ENCODE measurements around the gene ENTHD1.

DNA sequence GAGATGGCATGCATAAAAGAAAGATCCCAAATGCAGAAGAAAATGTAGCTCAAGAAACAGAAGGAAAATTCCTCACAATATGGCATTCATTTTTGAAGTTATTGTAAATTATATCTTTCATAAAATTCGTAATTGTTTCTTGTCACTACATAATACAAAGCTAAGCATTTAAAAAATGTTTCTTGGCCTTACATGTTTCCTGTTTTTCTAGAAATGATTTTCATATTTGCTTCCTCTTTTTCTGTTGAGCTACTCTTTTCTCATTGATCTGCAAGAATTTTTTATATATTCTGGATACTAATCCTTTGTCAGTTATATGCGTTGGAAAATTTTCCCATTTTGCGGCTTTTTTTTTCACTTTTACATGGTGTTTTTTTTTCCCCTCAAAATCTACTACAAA lies 48.0 kb downstream of the ENTHD1 start:
- TF ChIP-seq, protein P1, sequence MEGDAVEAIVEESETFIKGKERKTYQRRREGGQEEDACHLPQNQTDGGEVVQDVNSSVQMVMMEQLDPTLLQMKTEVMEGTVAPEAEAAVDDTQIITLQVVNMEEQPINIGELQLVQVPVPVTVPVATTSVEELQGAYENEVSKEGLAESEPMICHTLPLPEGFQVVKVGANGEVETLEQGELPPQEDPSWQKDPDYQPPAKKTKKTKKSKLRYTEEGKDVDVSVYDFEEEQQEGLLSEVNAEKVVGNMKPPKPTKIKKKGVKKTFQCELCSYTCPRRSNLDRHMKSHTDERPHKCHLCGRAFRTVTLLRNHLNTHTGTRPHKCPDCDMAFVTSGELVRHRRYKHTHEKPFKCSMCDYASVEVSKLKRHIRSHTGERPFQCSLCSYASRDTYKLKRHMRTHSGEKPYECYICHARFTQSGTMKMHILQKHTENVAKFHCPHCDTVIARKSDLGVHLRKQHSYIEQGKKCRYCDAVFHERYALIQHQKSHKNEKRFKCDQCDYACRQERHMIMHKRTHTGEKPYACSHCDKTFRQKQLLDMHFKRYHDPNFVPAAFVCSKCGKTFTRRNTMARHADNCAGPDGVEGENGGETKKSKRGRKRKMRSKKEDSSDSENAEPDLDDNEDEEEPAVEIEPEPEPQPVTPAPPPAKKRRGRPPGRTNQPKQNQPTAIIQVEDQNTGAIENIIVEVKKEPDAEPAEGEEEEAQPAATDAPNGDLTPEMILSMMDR (IDR thresholded peaks at IDR 0.05 in 8 of 11, conservative IDR thresholded peaks at IDR 0.05 in 3 of 11): no peak
- TF ChIP-seq POLR2A (IDR thresholded peaks at IDR 0.05): no peak
